MM.1S (cell line): ENCODE results near the gene C6orf163.

Experiments used
- DNase-seq: peaks from one replicate; pipeline ENCODE4 v3.0.0-alpha.2; 2015
- H2AFZ ChIP-seq: fragments of 300-600 bp; sonication (generic); 2 replicates; pipeline ENCODE4 v1.6.0; 2016; ENCODE audit warnings: antibody characterized with exemption, low read length
- H3F3A ChIP-seq: fragments of 300-600 bp; sonication (generic); 2 replicates; pipeline ENCODE4 v1.6.1; 2016; ENCODE audit warnings: mild to moderate bottlenecking, antibody characterized with exemption, low read length, moderate library complexity, mixed read lengths; ENCODE audit not compliant: insufficient read depth
- H3K27ac ChIP-seq: fragments of 300-600 bp; sonication (generic); 2 replicates; pipeline ENCODE4 v1.5.1; 2016; ENCODE audit warnings: mild to moderate bottlenecking, low read length
- H3K27me3 ChIP-seq: fragments of 300-600 bp; sonication (generic); replicated peaks from 2 replicates; pipeline ENCODE4 v1.6.0; 2016; ENCODE audit warnings: low read length; ENCODE audit not compliant: insufficient read depth
- H3K36me3 ChIP-seq: fragments of 300-600 bp; sonication (generic); replicated peaks from 2 replicates; pipeline ENCODE4 v1.6.1; 2016; ENCODE audit warnings: mild to moderate bottlenecking, low read length, mixed read lengths; ENCODE audit not compliant: insufficient read depth
- H3K4me1 ChIP-seq: fragments of 300-600 bp; sonication (generic); 2 replicates; pipeline ENCODE4 v1.6.1; 2016; ENCODE audit warnings: low read length, mixed read lengths
- H3K4me2 ChIP-seq: fragments of 300-600 bp; sonication (generic); 2 replicates; pipeline ENCODE4 v1.6.0; 2016; ENCODE audit warnings: low read depth, low read length
- H3K4me3 ChIP-seq: fragments of 300-600 bp; sonication (generic); 2 replicates; pipeline ENCODE4 v1.5.1; 2016; ENCODE audit warnings: low read length, mixed read lengths
- H3K79me2 ChIP-seq: fragments of 300-600 bp; sonication (generic); 2 replicates; pipeline ENCODE4 v1.6.1; 2016; ENCODE audit warnings: mixed run types, low read length, mixed read lengths
- H3K9ac ChIP-seq: fragments of 300-600 bp; sonication (generic); 2 replicates; pipeline ENCODE4 v1.6.1; 2016; ENCODE audit warnings: low read length, mixed read lengths
- H3K9me2 ChIP-seq: fragments of 300-600 bp; sonication (generic); replicated peaks from 2 replicates; pipeline ENCODE4 v1.6.1; 2016; ENCODE audit warnings: mild to moderate bottlenecking, low read length, mixed read lengths; ENCODE audit not compliant: insufficient read depth
- H3K9me3 ChIP-seq: fragments of 300-600 bp; sonication (generic); replicated peaks from 2 replicates; pipeline ENCODE4 v1.6.1; 2016; ENCODE audit warnings: mild to moderate bottlenecking, low read length, mixed read lengths; ENCODE audit not compliant: insufficient read depth
- H4K20me1 ChIP-seq: fragments of 300-600 bp; sonication (generic); 2 replicates; pipeline ENCODE4 v1.6.1; 2016; ENCODE audit warnings: mild to moderate bottlenecking, low read length, moderate library complexity, mixed read lengths; ENCODE audit not compliant: insufficient read depth
- EZH2 ChIP-seq: fragments of 300-600 bp; sonication (generic); optimal IDR thresholded peaks from 2 replicates; pipeline ENCODE3; 2017; ENCODE audit warnings: low read depth, mild to moderate bottlenecking, antibody characterized with exemption, low read length, mixed read lengths
- EZH2phosphoT487 ChIP-seq: fragments of 300-600 bp; sonication (generic); IDR thresholded peaks from 2 replicates; pipeline ENCODE4 v1.6.1; 2018; ENCODE audit warnings: antibody characterized with exemption, low read length
- TF ChIP-seq, protein P1 (sequence below): fragments of 300-600 bp; sonication (generic); IDR thresholded peaks from 2 replicates; pipeline ENCODE4 v1.5.1; 2016; ENCODE audit warnings: antibody characterized with exemption, low read length, mixed read lengths

The C6orf163 gene

DNA sequence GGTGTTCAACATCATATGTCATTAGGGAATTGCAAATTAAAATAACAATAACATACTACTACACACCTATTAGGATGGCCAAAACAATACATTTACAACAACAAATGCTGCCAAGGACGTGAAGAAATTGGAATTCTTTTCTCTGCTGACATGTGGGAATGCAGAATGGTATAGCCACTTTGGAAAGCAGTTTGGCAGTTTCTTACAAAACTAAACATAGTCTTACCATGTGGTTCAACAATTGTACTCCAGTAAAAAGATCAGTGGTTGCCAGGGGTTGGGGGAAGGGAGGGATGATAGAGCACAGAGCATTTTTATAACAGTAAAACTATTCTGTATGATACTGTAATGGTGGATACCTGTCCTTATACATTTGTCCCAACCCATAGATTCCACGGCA lies 50.8 kb downstream of the C6orf163 start:
- Histone ChIP-seq H3K36me3 (no peaks in the 10 kb centered on the region), H3K4me3 (no peak overlapping the region), H3K9ac (no peak overlapping the region), H3K27ac (no peak overlapping the region), H3K79me2 (no peaks in the 10 kb centered on the region), H3F3A (no peaks in the 10 kb centered on the region), H3K9me3 (no peaks in the 10 kb centered on the region), H3K27me3 (no peaks in the 10 kb centered on the region), H2AFZ (no peak overlapping the region), H3K9me2 (no peaks in the 10 kb centered on the region), H4K20me1 (no peaks in the 10 kb centered on the region), H3K4me2 (no peak overlapping the region), H3K4me1 (no peaks in the 10 kb centered on the region)
- DNase-seq, result no peak
- TF ChIP-seq EZH2 (no peak), EZH2phosphoT487 (no peak)
- TF ChIP-seq, protein P1, sequence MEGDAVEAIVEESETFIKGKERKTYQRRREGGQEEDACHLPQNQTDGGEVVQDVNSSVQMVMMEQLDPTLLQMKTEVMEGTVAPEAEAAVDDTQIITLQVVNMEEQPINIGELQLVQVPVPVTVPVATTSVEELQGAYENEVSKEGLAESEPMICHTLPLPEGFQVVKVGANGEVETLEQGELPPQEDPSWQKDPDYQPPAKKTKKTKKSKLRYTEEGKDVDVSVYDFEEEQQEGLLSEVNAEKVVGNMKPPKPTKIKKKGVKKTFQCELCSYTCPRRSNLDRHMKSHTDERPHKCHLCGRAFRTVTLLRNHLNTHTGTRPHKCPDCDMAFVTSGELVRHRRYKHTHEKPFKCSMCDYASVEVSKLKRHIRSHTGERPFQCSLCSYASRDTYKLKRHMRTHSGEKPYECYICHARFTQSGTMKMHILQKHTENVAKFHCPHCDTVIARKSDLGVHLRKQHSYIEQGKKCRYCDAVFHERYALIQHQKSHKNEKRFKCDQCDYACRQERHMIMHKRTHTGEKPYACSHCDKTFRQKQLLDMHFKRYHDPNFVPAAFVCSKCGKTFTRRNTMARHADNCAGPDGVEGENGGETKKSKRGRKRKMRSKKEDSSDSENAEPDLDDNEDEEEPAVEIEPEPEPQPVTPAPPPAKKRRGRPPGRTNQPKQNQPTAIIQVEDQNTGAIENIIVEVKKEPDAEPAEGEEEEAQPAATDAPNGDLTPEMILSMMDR, result no peak

- DNase-seq, result no peak
- no peaks in the 10 kb centered on the region for H3K79me2 ChIP-seq
- TF ChIP-seq, protein P1, result no peak
- TF ChIP-seq EZH2, result no peak
- no peak for TF ChIP-seq EZH2phosphoT487
- H3K9ac ChIP-seq, result no peak overlapping the region
- no peak overlapping the region for H3K4me3 ChIP-seq
- H3K9me2 ChIP-seq, result no peaks in the 10 kb centered on the region
- no peaks in the 10 kb centered on the region for H3K9me3 ChIP-seq
- H3K4me2 ChIP-seq, result no peak overlapping the region
- H4K20me1 ChIP-seq, result no peaks in the 10 kb centered on the region
- H3F3A ChIP-seq, result no peaks in the 10 kb centered on the region
- no peaks in the 10 kb centered on the region for H3K4me1 ChIP-seq
- H3K27ac ChIP-seq, result no peak overlapping the region
- H3K27me3 ChIP-seq, result no peaks in the 10 kb centered on the region
- H2AFZ ChIP-seq, result no peak overlapping the region
- H3K36me3 ChIP-seq, result no peaks in the 10 kb centered on the region
Measured at GRCh38 chr6:87396595-87397392, 52.2 kb downstream of the C6orf163 start.

DNA sequence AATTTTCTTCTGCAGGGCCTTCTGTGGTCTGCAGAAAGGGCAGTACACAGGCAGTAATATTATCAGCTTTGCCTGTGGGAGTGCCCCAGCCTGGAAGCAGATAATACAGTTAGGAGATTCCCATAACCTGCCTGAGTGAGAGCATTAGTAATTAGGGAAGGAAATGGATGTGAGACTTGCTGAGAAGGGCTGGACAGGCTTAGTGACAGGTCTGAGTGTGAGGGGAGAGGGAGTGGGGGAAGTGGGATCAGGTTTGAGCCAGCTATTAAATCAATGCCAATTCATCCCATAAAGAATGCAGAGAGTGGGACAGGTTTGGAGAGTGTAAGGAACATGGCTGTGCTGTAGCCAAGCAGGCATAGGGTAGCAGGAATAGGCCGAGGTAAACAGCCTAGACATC lies 53.0 kb downstream of the C6orf163 start:
- Histone ChIP-seq H3F3A (no peaks in the 10 kb centered on the region), H3K9ac (no peak overlapping the region), H3K27ac (no peak overlapping the region), H3K4me3 (no peak overlapping the region), H3K79me2 (no peaks in the 10 kb centered on the region), H4K20me1 (no peaks in the 10 kb centered on the region), H3K4me2 (no peak overlapping the region), H3K36me3 (no peaks in the 10 kb centered on the region), H3K9me2 (no peaks in the 10 kb centered on the region), H3K9me3 (no peaks in the 10 kb centered on the region), H3K4me1 (no peaks in the 10 kb centered on the region), H3K27me3 (no peaks in the 10 kb centered on the region), H2AFZ (no peak overlapping the region)
- DNase-seq, result no peak
- TF ChIP-seq EZH2phosphoT487 (no peak), EZH2 (no peak)
- TF ChIP-seq, protein P1, result no peak
